ENCODE results near the gene FOXA3.

The FOXA3 gene

DNA sequence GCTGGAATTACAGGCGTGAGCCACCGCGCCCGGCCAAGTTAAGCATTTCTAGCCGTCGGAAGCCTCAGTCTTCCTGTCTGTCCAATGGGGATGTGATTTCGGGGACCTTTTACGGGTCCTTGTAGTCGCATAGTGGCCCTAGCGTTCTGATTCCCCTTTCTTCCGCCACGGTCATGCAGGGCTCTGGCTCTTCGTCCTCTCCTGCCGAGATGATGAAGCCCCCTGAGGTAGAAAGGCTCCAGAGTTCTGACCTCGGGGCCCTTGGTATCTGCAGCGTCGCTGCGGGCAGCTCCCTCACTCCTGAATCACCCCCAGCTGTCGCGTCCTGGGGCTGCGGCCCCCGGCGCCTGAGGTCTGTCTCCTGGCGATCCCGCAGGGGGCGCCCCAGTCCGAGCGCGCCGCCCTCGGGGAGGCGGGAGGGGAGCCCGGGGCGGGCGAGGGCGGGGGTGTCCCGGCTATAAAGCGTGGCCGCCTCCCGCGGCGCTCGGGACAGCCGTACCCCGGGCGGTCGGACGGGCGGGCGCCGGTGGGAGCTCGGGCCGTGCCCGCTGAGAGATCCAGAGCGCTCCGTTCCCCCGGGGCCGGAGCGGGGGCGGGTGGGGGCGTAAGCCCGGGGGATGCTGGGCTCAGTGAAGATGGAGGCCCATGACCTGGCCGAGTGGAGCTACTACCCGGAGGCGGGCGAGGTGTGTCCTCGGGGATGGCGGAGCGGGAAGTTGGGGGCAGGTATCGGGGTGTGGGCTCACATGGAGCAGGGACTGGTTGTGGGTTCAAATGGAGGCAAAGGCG lies at the start of gene FOXA3:
Gene FOXA3, plus strand, starts transcription at position 487 of the 789 bp plus-strand sequence. Its CDS starts 131 bp downstream, at position 618.
- peak; percentile 38 for DNase-seq (ENCODE audit: low read depth)

DNA sequence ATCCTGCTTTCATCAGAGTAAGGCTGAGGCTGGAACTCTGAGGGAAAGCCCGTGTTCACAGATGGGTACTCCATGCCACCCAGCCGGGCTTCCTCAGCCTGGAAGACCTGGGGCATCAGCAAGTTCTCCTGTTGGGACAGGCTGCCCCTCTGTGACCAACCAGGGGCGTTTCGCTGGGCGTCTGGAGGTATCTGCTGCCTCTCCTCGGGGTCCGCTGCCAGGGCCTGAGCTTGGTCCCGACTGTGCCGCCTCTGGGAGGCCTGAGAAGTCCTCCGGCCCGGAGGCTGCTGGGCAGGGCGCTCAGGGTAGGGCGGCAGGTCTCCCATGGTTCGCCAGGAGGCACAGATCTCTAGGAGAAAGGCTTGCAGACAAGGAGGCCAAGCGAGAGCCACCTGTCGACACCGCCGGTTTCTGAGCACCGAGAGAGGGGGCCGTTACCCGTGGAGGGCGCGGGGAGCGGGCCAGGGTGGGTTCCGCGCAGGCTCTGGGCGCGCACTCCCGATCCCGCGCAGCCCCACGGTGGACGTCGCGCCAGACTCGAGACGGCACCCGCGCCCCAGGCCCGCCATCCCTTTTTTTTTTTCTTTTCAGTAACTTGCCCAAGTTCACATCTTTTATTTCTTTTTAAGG lies 49.2 kb upstream of the FOXA3 start, which contains the start of gene RSPH6A:
Gene RSPH6A, minus strand, starts transcription at position 458 of the 630 bp plus-strand sequence. Its CDS starts 132 bp downstream, at position 326.
- no peak for DNase-seq (ENCODE audit: low read depth)

- no peak for DNase-seq (ENCODE audit: low read depth)
Measured at GRCh38 chr19:45815481-45816216, 48.5 kb upstream of the FOXA3 start.

- DNase-seq (ENCODE audit: low read depth): no peak
Measured at GRCh38 chr19:45816236-45817009, 47.7 kb upstream of the FOXA3 start.

DNA sequence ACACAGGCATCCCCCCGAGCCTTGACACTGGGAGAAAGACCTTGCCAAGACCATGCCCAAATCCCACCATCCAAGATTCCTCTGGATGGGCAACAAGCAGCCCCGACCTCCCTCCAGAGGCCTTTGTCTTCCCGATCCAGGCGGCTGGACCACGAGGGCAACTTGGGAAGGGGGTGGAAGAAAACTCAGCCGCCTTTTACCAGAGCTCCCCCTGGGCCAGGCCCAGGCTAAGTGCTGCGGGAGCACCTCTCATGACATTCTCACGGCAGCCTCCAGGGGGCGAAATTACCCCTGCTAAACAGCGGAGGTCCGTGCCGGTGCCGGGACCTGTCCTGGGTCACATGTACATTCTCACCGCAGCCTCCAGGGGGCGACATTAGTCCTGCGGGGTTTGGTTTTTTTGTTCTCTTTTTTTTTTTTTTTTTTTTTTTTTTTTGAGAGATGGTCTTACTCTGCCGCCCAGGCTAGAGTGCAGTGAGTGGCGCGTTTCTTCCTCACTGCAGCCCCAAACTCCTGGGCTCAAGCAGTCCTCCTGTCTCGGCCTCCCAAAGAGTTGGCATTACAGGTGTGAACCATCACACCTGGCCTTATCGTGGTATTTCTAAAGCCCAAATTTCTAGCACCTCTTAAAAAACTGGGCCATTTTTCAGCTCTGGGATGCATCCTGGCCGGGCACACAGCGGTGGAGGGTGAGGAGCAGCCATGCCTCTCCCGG lies 47.0 kb upstream of the FOXA3 start:
- DNase-seq (ENCODE audit: low read depth): peak; percentile 95

GRCh38 chr19:45817725-45818301 lies 46.3 kb upstream of the FOXA3 start:
- DNase-seq (ENCODE audit: low read depth): no peak

DNA sequence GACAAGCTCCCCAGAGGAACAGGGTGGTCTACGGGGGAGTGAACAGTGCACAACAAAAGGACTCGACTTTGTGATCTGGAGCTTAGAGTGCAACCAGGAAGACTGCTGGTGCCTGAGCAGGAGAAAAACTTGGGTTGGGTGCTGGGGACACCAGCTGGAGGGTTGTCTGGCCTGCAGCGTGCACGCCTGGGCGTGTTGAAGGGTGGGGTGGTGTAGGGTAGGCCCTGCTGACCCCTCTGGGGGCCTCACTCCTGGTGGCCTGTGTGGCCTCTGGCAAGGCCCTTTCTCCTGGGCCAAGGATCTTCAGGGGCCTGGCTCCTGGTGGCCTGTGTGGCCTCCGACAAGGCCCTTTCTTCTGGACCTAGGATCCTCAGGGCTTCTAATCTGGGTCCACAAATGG lies 44.4 kb upstream of the FOXA3 start:
- DNase-seq (ENCODE audit: low read depth): no peak

DNA sequence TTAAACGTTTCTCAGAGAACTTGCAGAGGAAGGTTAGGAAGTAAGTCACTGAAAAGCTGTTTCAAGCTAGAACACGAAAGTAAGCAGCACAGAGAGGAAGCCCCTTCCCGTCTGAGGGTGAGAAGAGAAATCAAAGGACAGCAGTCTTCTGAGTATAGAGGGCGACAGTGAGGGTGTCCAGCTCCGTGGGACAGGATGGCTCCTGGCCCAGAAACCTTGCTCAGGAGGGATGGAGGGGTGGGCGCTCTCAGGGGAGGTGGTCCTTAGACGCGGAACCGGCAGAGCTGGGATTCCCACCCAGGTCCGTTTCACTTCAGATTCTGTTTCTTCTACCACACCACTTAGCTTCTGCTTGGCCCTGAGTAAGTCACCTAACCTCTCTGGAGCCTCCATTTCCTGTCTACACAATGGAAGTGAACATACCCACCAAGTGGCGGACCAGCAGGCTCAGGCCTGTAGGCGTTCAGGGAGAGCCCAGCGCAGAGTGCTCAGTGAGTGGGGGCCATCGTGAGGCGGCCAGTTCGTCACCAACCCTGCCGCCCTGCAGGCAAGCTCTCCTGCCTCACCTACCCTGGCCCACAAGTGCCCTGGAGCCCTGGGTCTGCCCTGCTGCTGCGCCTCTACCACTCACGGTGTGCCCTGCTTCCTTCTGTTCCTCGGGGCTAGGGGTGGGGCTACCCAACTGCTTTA lies 43.6 kb upstream of the FOXA3 start:
- DNase-seq (ENCODE audit: low read depth): no peak

DNA sequence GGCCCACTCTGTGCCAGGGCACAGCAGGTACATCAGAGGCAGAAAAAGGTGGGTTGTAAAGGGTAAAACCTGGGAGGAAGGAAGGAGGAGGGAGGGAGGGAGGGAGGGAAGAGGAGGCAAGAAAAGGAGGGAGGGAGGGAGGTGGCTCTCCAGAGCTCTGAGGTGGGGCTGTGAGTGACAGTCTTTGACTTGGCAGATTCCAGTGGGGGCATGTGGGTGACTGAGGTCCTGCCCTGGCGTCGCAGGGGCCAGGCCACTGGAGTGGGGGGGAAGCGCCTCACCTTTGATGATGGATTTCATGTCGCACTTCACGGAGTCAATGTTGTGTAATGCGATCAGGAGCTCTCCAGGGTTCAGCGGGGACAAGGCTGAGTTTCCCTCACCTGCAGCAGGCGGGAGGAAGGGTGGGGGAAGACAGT lies 43.0 kb upstream of the FOXA3 start:
- no peak for DNase-seq (ENCODE audit: low read depth)

DNA sequence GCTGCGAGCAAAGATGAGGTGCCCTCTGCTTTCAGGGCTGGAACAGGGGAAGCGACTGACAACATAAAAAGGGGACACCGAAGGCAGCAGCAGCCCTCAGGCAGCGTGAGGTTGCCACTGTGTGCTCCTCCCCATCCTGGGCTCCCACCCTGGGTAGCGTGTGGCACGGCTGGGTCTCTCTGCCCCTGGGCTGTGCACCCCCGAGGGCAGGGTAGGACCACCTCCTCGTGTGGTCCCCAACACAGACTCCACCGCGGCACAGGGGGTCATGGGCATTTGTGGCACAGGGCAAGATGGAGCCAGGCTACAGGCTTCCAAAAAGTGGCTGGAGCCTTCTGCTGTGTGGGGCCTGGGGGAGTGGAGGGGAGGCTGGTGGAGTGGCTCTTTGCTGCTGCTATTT lies 42.6 kb upstream of the FOXA3 start:
- DNase-seq (ENCODE audit: low read depth): no peak

DNA sequence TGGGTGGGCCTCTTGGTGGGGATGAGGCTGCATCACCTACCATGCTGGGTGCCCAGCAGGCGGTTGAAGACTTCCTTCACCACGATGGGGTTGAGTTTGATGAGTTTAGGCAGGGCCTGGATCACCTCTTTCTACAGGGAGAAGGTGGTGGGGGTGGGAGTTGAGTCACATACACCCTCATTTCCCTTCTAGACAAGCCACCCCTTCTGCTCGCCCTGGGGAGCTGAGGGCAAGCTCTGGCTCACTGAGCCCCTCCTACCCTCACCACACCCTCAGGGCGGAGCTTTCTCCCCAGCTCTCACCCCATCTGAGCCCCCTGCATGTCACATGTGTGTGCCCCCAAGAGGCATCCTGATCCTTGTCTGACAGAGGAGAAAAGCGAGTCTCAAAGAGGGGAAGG lies 41.4 kb upstream of the FOXA3 start:
- no peak for DNase-seq (ENCODE audit: low read depth)

DNA sequence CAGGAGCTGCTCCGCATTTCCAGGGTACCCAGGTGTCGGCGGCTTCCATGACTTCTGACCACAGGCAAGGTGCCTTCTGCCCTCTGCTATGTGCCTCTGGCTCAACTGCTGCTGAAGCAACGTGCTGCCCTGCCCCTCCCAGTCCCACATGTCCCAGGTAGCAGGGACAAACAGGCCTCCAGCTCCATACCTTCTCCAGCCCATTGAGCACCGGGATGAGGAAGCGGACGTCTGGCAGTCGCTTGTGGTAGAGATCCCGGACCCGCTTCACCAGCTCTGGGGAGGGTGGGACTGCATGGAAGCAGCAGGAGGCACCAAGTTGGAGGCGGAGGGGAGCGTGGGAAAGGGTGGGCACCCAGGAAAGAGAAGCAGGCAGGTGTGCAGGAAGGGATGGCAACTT lies 40.9 kb upstream of the FOXA3 start:
- no peak for DNase-seq (ENCODE audit: low read depth)

GRCh38 chr19:45824041-45824471 lies 40.1 kb upstream of the FOXA3 start:
- DNase-seq (ENCODE audit: low read depth): no peak

DNA sequence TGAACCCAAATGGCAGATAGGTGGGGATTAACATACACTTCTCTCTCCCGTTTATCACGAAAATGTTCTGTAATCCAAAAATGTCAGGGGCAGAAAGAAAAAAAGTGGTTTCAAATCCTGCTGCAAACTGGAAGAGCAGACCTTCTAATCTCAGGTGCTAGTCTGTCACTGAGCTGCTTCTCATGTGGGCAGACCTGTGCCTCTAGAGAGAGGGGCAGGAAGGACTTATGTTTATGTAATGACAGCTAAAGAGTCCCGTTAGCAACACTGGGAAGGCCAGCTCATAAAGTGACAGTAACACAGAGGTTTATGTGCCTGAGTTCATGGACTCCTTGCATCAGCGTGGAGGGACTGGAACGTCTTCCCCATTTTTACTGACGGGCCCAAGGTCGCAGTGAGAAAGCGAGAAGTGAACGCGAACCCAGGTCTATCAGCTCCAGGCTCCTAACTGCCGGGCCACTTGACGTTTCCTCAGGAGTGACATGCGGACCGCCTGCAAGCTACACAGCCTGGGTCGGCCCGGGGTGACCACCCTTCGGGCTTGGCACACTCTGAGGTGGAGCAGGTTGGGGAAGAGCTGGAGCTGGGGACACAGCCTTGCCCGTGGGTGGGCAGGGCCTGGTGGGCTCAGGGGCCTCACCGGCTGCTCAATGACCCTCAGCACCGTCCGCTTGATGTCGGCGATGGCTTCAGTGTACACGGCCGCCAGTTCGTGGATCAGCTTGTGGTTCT lies 39.4 kb upstream of the FOXA3 start:
- DNase-seq (ENCODE audit: low read depth): no peak

GRCh38 chr19:45825263-45825605 lies 38.9 kb upstream of the FOXA3 start:
- DNase-seq (ENCODE audit: low read depth): no peak

DNA sequence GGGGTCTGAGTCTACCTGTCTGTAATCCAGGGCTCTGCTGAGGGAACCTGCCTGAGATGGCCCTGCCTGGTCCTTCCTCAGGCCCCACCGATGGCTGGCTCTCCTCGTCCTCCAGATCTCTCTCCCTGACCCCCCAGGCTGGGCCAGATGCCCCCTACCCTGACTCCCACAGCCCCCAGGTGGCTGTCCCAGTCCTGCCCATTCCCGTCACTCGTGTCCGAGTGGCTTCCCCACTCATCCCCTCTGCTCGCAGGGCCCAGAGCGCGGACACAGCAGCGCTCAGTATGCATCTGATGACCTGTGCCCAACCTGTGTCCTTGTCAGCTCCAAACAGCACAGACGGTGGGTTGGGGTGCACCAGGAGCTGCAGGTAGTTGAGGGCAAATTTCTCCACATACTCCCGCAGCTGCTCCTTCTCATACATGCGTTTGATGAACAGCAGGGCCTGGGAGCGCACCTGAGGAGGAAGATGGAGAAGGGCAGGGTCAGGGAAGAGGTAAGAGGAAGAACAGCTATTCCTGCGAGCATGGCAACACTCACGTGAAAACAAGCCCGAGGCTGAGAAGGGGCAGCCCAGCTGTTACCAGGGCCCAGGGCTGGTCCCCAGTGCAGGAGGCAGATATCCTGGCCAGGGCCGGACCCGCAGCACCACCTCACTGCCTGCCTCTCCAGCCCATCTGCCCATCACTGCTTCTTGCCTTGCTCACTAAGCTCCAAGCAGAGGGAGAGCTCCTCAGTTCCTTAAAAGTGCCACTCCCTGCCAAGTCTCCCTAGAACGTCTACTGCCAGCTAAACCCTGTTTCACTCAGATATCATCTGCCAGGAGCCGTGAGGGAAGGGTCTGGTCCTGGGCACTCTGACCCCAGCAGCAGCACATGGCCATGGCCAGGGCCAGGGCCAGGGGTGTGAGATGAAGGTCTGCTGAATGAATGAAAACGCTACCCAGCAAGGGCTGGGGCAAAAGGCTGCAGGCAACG lies 37.9 kb upstream of the FOXA3 start:
- DNase-seq (ENCODE audit: low read depth): no peak

GRCh38 chr19:45826934-45827333 lies 37.2 kb upstream of the FOXA3 start:
- DNase-seq (ENCODE audit: low read depth): no peak

DNA sequence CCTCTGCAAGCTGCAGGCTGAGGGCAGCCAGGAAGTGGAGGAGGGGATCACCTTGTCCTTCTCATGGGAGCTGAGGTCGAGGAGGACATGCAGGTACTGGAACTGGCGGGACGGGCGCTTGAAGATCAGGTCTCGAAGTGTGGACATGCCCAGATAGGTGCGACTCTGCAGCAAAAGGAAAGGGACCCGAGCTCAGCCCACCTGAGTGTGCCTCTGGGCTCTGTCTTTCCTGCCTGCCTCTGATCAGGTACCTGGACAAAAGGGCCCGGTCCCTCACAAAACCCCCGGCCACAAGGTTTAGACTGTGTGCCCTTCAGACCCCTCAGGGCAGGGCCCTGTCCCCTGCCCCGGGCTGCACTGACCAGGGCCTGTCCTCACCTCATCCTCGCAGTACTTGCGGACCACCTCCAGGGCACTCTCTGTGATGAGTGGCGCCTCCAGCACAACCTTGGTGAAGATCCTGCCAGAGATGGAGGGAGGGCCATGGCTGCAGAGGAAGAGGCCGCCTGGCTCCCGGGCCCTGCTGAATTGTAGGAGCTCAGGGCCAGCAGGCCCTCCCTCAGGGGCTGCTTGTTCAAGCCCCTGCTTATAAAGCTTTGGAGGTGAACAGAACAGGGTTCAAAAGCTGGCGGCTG lies 36.5 kb upstream of the FOXA3 start:
- no peak for DNase-seq (ENCODE audit: low read depth)

Data from activated T-cell treated with anti-CD3 and anti-CD28 coated beads for 24 hours (primary cell).